ENCODE measurements around the gene SOX13. TPM values are rescaled to one million over a fixed set of nuclear protein-coding genes. Genes with fewer than 3 reads are reported as not detected.

Gene SOX13
- 17.3 to 27.5 TPM (median 21.8 TPM) in 5 replicates for total RNA-seq (2022; extraction: Qiagen RNA extraction)

GRCh38 chr1:204072931-204073836 is at the start of gene SOX13:
TSS of gene SOX13 (plus strand) at chr1:204073115. CDS start at chr1:204112916, 39,801 bp downstream.

GRCh38 chr1:204151552-204152309 is 78.8 kb downstream of the SOX13 start, which contains the start of gene ETNK2:
TSS of gene ETNK2 (minus strand) at chr1:204152044. CDS start at chr1:204151852, 192 bp downstream.

DNA sequence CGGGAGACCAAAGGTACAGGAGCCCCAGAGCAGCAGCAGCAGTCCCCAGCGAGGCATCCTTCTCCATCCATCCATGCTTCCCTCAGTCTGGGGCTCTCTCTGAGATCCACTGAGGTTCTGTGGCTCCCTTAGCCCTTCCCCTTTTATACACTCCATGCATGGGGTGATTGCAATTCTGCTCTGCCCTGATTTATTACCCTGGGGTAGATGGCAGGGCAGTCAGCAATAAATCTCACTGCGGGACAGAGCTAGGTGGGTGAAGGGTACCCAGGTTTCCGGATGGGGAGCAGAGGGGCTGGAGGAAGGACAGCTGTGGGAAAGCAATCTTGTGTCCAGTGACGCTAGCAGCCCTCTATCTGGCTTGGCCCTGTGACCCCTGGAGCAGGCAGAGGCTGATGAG is 93.3 kb downstream of the SOX13 start, which contains the start of gene REN:
TSS of gene REN (minus strand) at position 119 of the 400 bp plus-strand sequence. CDS start at position 75, 44 bp downstream.

Other genes starting within 250 kb of the SOX13 start
- 195 to 242 TPM (median 198 TPM) in 5 replicates for gene SNRPE, start 211.5 kb upstream of the SOX13 start, total RNA-seq (2022; extraction: Qiagen RNA extraction)
- 17.9 to 25.4 TPM (median 25.4 TPM) in 5 replicates for gene ETNK2, start 78.9 kb downstream of the SOX13 start, total RNA-seq (2022; extraction: Qiagen RNA extraction)
- 0.08 TPM in 1 of 5 replicates, not detected in the others for gene REN, start 93.2 kb downstream of the SOX13 start, total RNA-seq (2022; extraction: Qiagen RNA extraction)
- 0.24 to 0.95 TPM (median 0.42 TPM) in 5 replicates for gene KISS1, start 123.4 kb downstream of the SOX13 start, total RNA-seq (2022; extraction: Qiagen RNA extraction)
- 4.2 to 6.8 TPM (median 4.3 TPM) in 5 replicates for gene GOLT1A, start 140.9 kb downstream of the SOX13 start, total RNA-seq (2022; extraction: Qiagen RNA extraction)